Esophagus (tissue), 2 donors: Measurements from ENCODE around the gene SLC17A2. TPM values are rescaled to one million over a fixed set of nuclear protein-coding genes. Genes with fewer than 3 reads are reported as not detected.

Source experiments
- H3K27ac ChIP-seq, 2 donors: one replicate each; pipeline ENCODE4 v1.5.1; 2013; ENCODE audit warnings: low read depth in 2 of 2, mild to moderate bottlenecking in 2 of 2, inconsistent platforms in 1 of 2, low read length in 1 of 2, moderate library complexity in 1 of 2
- H3K27me3 ChIP-seq, 2 donors: one replicate each; pipeline ENCODE4 v1.6.1; 2013; ENCODE audit warnings: low read length in 2 of 2, control low read depth in 1 of 2, mild to moderate bottlenecking in 1 of 2; ENCODE audit not compliant: insufficient read depth in 2 of 2, control insufficient read depth in 1 of 2
- H3K36me3 ChIP-seq, 2 donors: one replicate each; pipeline ENCODE4 v1.6.1; 2013; ENCODE audit warnings: low read length in 1 of 2; ENCODE audit not compliant: control insufficient read depth in 2 of 2, insufficient read depth in 2 of 2
- H3K4me1 ChIP-seq, 2 donors: one replicate each; pipeline ENCODE4 v1.6.1; 2013; ENCODE audit warnings: low read length in 1 of 2; ENCODE audit not compliant: control insufficient read depth in 2 of 2, insufficient read depth in 2 of 2
- H3K4me3 ChIP-seq, 2 donors: one replicate each; pipeline ENCODE4 v1.5.1; 2013; ENCODE audit warnings: low read length in 2 of 2, mild to moderate bottlenecking in 2 of 2, low read depth in 1 of 2, moderate library complexity in 1 of 2
- H3K9me3 ChIP-seq, 2 donors: one replicate each; pipeline ENCODE4 v1.6.1; 2013; ENCODE audit warnings: mild to moderate bottlenecking in 2 of 2, low read depth in 1 of 2, low read length in 1 of 2, moderate library complexity in 1 of 2; ENCODE audit not compliant: control insufficient read depth in 2 of 2, insufficient read depth in 1 of 2
- WGBS, 2 donors: extraction: QIAGEN DNeasy Blood & Tissue Kit; methylation state at CpG; one replicate each; pipeline ENCODE4 v1.1.7; 2013; 5-methylcytosine and 5-hydroxymethylcytosine counted together
- polyA plus RNA-seq, 2 donors: library from polyadenylated mRNA; stranded (reverse); fragments of 200-250 nt; gene quantifications; one replicate each; pipeline ENCODE4 v1.2.3, GENCODE V29; 2013
- donor health status: healthy with polysubstance abuse.
- donor health status: Bipolar disorder and iron deficiency.

Gene SLC17A2
- polyA plus RNA-seq, 2 donors = not detected

GRCh38 chr6:25927178-25927577, 3.3 kb downstream of the SLC17A2 start:
- WGBS, 2 donors = 79 to 82% methylated on average over 2 of the region's 2 CpGs
- Histone ChIP-seq H3K36me3 (no peaks in the 10 kb centered on the region), H3K27me3 (no peaks in the 10 kb centered on the region), H3K9me3 (no peaks in the 10 kb centered on the region), H3K4me3 (no peak overlapping the region), H3K27ac (no peak overlapping the region), H3K4me1 (no peaks in the 10 kb centered on the region)

GRCh38 chr6:25925876-25926275, 4.6 kb downstream of the SLC17A2 start:
- Histone ChIP-seq H3K36me3 (no peaks in the 10 kb centered on the region), H3K9me3 (no peaks in the 10 kb centered on the region), H3K4me1 (no peaks in the 10 kb centered on the region), H3K27me3 (no peaks in the 10 kb centered on the region), H3K27ac (no peak overlapping the region), H3K4me3 (no peak overlapping the region)
- 58 to 60% methylated on average over 1 of the region's 1 CpG for WGBS, 2 donors

- H3K27ac ChIP-seq = no peak overlapping the region
- H3K36me3 ChIP-seq = no peaks in the 10 kb centered on the region
- no peaks in the 10 kb centered on the region for H3K9me3 ChIP-seq
- 74 to 75% methylated on average over 2 of the region's 2 CpGs for WGBS, 2 donors
- H3K27me3 ChIP-seq = no peaks in the 10 kb centered on the region
- H3K4me3 ChIP-seq = no peak overlapping the region
- no peaks in the 10 kb centered on the region for H3K4me1 ChIP-seq
Observed at GRCh38 chr6:25922301-25922700, 8.2 kb downstream of the SLC17A2 start.

- Histone ChIP-seq H3K4me3 (no peak overlapping the region), H3K9me3 (no peaks in the 10 kb centered on the region), H3K27me3 (no peaks in the 10 kb centered on the region), H3K36me3 (no peaks in the 10 kb centered on the region), H3K27ac (no peak overlapping the region), H3K4me1 (no peaks in the 10 kb centered on the region)
Observed at GRCh38 chr6:25921525-25922203, 8.8 kb downstream of the SLC17A2 start.

- Histone ChIP-seq H3K27me3 (no peaks in the 10 kb centered on the region), H3K4me3 (no peak overlapping the region), H3K4me1 (no peaks in the 10 kb centered on the region), H3K27ac (no peak overlapping the region), H3K36me3 (no peaks in the 10 kb centered on the region), H3K9me3 (no peaks in the 10 kb centered on the region)
- 86 to 89% methylated on average over 5 of the region's 5 CpGs for WGBS, 2 donors
Observed at GRCh38 chr6:25919657-25920056, 10.8 kb downstream of the SLC17A2 start.

- Histone ChIP-seq H3K36me3 (no peaks in the 10 kb centered on the region), H3K27ac (no peak overlapping the region), H3K4me3 (no peak overlapping the region), H3K27me3 (no peaks in the 10 kb centered on the region), H3K4me1 (no peaks in the 10 kb centered on the region), H3K9me3 (no peaks in the 10 kb centered on the region)
- 74 to 76% methylated on average over 5 of the region's 5 CpGs for WGBS, 2 donors
Observed at GRCh38 chr6:25918083-25918683, 12.3 kb downstream of the SLC17A2 start.

- Histone ChIP-seq H3K27me3 (no peaks in the 10 kb centered on the region), H3K27ac (no peak overlapping the region), H3K36me3 (no peaks in the 10 kb centered on the region), H3K4me3 (no peak overlapping the region), H3K9me3 (no peaks in the 10 kb centered on the region), H3K4me1 (no peaks in the 10 kb centered on the region)
- WGBS, 2 donors = 77 to 80% methylated on average over 7 of the region's 7 CpGs
Observed at GRCh38 chr6:25916789-25917490, 13.6 kb downstream of the SLC17A2 start.

- no peaks in the 10 kb centered on the region for H3K9me3 ChIP-seq
- H3K27me3 ChIP-seq = no peaks in the 10 kb centered on the region
- 67 to 76% methylated on average over 3 of the region's 3 CpGs for WGBS, 2 donors
- no peak overlapping the region for H3K27ac ChIP-seq
- H3K4me1 ChIP-seq = no peaks in the 10 kb centered on the region
- no peaks in the 10 kb centered on the region for H3K36me3 ChIP-seq
- no peak overlapping the region for H3K4me3 ChIP-seq
Observed at GRCh38 chr6:25916330-25916729, 14.2 kb downstream of the SLC17A2 start.

- no peak overlapping the region for H3K4me3 ChIP-seq
- no peaks in the 10 kb centered on the region for H3K4me1 ChIP-seq
- WGBS, 2 donors = 76 to 81% methylated on average over 3 of the region's 3 CpGs
- no peaks in the 10 kb centered on the region for H3K36me3 ChIP-seq
- H3K27me3 ChIP-seq = no peaks in the 10 kb centered on the region
- H3K27ac ChIP-seq = no peak overlapping the region
- no peaks in the 10 kb centered on the region for H3K9me3 ChIP-seq
Observed at GRCh38 chr6:25913741-25914140, 16.8 kb downstream of the SLC17A2 start.
